GM12873 (cell line): ENCODE data around the gene NANS.

Experiments
- CTCF ChIP-seq: IDR thresholded peaks from 2 replicates; pipeline ENCODE4 v1.5.1; 2012; ENCODE audit warnings: low read depth, mild to moderate bottlenecking, moderate library complexity, low read length, control low read depth; ENCODE audit not compliant: insufficient read depth; ENCODE audit errors: missing control alignments

NANS gene

GRCh38 chr9:98070704-98071103 is 14.2 kb downstream of the NANS start:
- no peak for TF ChIP-seq CTCF

- TF ChIP-seq CTCF, result no peak
These were observed 15.2 kb downstream of the NANS start for GRCh38 chr9:98071737-98072136.

- peak; percentile 89 for TF ChIP-seq CTCF
These were observed 17.8 kb downstream of the NANS start for GRCh38 chr9:98074115-98074990.

DNA sequence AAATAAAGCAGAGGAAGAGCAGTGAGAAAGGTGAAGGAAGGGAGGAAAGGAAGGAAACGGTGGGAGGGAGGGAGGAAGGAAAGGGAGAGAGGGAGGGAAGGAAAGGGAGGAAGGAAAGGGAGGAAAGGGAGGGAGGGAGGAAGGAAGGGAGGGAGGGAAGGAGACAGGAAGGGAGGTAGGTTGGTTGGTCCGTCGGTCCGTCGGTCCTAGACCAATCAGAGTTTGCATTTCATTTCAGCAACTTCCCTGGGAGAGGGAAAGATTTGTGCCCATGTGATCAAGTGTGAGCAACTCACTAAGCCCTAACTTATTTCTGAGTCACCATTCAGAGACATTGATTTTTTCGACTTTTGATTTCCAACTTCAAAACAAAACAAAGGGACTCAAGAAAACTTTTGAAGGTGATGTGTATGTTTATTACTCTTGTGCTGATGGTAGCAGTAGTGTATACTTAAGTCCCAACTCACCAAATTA is 18.8 kb downstream of the NANS start:
- TF ChIP-seq CTCF, result no peak

DNA sequence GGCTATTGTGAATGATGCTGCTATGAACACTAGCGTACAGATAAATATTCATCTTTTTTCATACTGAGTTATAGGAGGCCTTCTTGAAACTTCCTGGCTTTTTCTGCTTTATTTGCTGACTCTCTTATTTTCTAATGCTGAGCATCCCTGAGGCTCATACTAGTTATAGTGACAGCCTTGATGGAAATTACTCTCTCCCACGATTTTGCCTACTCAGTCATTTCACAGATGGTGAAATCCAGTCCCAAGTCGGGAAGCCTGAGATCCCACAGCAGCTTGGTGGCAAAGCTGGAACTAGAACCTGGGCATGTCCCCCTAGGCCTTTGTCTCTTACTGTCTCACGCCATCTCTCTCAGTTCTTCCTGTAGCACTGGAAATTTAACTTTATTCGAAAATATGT is 22.4 kb downstream of the NANS start:
- no peak for TF ChIP-seq CTCF

- TF ChIP-seq CTCF, result no peak
These were observed 23.8 kb downstream of the NANS start for GRCh38 chr9:98080326-98080725.

- TF ChIP-seq CTCF, result no peak
These were observed 24.2 kb downstream of the NANS start for GRCh38 chr9:98080780-98081179.
